GM12878 (cell line): ENCODE measurements around the gene CFAP126. TPM values are rescaled to one million over a fixed set of nuclear protein-coding genes. Genes with fewer than 3 reads are reported as not detected.
A peak's percentile ranks its signal among the peaks of the same experiment; 100 is the strongest.

ENCODE experiments used
- E2F8 ChIP-seq: fragments of 450-650 bp; IDR thresholded peaks from 2 replicates; pipeline ENCODE4 v1.6.1; 2018; ENCODE audit warnings: mild to moderate bottlenecking, low read depth, moderate library complexity; ENCODE audit not compliant: partially characterized antibody
- LARP7 ChIP-seq: fragments of 450-650 bp; IDR thresholded peaks from 2 replicates; pipeline ENCODE4 v1.6.1; 2017; ENCODE audit warnings: mild to moderate bottlenecking
- MXI1 ChIP-seq: fragments of 150-350 bp; IDR thresholded peaks from 2 replicates; pipeline ENCODE4 v1.6.1; 2011; ENCODE audit warnings: low read depth, mild to moderate bottlenecking, inconsistent platforms, low read length, improper control_type of control experiment
- NR2C2 ChIP-seq: IDR thresholded peaks from 2 replicates; pipeline ENCODE4 v1.6.1; 2011; ENCODE audit warnings: borderline replicate concordance, low read depth; ENCODE audit not compliant: control insufficient read depth, insufficient read length
- PBX3 ChIP-seq: IDR thresholded peaks from 2 replicates; pipeline ENCODE4 v1.6.1; 2011; ENCODE audit warnings: mild to moderate bottlenecking, low read depth, low read length, moderate library complexity; ENCODE audit not compliant: insufficient replicate concordance
- RB1 ChIP-seq: fragments of 450-650 bp; formaldehyde crosslinking; IDR thresholded peaks from 2 replicates; pipeline ENCODE4 v1.6.1; 2017; ENCODE audit warnings: mild to moderate bottlenecking, borderline replicate concordance
- RELB ChIP-seq: fragments of 450-650 bp; IDR thresholded peaks from 2 replicates; pipeline ENCODE4 v1.6.1; 2017; ENCODE audit warnings: low read depth, mild to moderate bottlenecking, moderate library complexity
- SKIL ChIP-seq: fragments of 450-650 bp; IDR thresholded peaks from 2 replicates; pipeline ENCODE4 v1.6.1; 2017; ENCODE audit warnings: mild to moderate bottlenecking, low read depth, inconsistent platforms; ENCODE audit not compliant: poor library complexity, severe bottlenecking
- STAT1 ChIP-seq: fragments of 450-650 bp; conservative IDR thresholded peaks from 2 replicates; pipeline ENCODE4 v1.6.1; 2014; ENCODE audit warnings: antibody characterized with exemption, mild to moderate bottlenecking
- TCF3 ChIP-seq: IDR thresholded peaks from 2 replicates; pipeline ENCODE4 v1.6.1; 2012; ENCODE audit warnings: low read depth, mild to moderate bottlenecking, low read length, borderline replicate concordance; ENCODE audit not compliant: insufficient read depth
- polyA plus RNA-seq, 11 experiments: library from polyadenylated mRNA; depleted of rRNA in 4 of 11; unstranded in 6 of 11; stranded (reverse) in 5 of 11; fragments of >200 nt; fragmentation: Nextera tagmentation in 4 of 11; fragmentation: Illumina TruSeq in 1 of 11; extraction: Ambion mirVana in 4 of 11; extraction: Trizol in 1 of 11; gene quantifications; 1 replicate in 1 of 11; 2 replicates in 10 of 11; pipeline versions ENCODE4 v1.2.1 to v1.2.3, GENCODE V29; 2011 to 2016; ENCODE audit warnings: inconsistent platforms in 2 of 11, missing spikeins in 2 of 11, low read depth in 1 of 11
- total RNA-seq, 4 experiments: library from RNA; depleted of rRNA in 3 of 4; stranded (reverse); fragments of >200 nt in 3 of 4; fragmentation: Illumina TruSeq in 1 of 4; extraction: Trizol in 1 of 4; gene quantifications; 2 replicates each; pipeline versions ENCODE4 v1.2.1 to v1.2.3, GENCODE V29; 2013 to 2021
- TF ChIP-seq, protein P1 (sequence below): fragments of 450-650 bp; formaldehyde crosslinking; IDR thresholded peaks from 2 replicates; pipeline ENCODE4 v1.4.0; 2020; ENCODE audit warnings: mild to moderate bottlenecking, moderate library complexity
- TF ChIP-seq, protein P2 (sequence below): fragments of 450-650 bp; conservative IDR thresholded peaks from 2 replicates; pipeline ENCODE4 v1.6.1; 2017; ENCODE audit warnings: mild to moderate bottlenecking, moderate library complexity

CFAP126 gene
- total and polyA plus RNA-seq, 10 of the 15 experiments (the other 5 are each of a cell fraction or from before 2014, with no cell fraction given) = not detected

GRCh38 chr1:161389691-161390558 is 22.2 kb upstream of the CFAP126 start (continued):
- TF ChIP-seq, protein P1, sequence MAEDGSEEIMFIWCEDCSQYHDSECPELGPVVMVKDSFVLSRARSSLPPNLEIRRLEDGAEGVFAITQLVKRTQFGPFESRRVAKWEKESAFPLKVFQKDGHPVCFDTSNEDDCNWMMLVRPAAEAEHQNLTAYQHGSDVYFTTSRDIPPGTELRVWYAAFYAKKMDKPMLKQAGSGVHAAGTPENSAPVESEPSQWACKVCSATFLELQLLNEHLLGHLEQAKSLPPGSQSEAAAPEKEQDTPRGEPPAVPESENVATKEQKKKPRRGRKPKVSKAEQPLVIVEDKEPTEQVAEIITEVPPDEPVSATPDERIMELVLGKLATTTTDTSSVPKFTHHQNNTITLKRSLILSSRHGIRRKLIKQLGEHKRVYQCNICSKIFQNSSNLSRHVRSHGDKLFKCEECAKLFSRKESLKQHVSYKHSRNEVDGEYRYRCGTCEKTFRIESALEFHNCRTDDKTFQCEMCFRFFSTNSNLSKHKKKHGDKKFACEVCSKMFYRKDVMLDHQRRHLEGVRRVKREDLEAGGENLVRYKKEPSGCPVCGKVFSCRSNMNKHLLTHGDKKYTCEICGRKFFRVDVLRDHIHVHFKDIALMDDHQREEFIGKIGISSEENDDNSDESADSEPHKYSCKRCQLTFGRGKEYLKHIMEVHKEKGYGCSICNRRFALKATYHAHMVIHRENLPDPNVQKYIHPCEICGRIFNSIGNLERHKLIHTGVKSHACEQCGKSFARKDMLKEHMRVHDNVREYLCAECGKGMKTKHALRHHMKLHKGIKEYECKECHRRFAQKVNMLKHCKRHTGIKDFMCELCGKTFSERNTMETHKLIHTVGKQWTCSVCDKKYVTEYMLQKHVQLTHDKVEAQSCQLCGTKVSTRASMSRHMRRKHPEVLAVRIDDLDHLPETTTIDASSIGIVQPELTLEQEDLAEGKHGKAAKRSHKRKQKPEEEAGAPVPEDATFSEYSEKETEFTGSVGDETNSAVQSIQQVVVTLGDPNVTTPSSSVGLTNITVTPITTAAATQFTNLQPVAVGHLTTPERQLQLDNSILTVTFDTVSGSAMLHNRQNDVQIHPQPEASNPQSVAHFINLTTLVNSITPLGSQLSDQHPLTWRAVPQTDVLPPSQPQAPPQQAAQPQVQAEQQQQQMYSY (CRISPR knock-in tag) = no peak
- TF ChIP-seq NR2C2 = no peak
- TF ChIP-seq SKIL = no peak
- TF ChIP-seq, protein P2, sequence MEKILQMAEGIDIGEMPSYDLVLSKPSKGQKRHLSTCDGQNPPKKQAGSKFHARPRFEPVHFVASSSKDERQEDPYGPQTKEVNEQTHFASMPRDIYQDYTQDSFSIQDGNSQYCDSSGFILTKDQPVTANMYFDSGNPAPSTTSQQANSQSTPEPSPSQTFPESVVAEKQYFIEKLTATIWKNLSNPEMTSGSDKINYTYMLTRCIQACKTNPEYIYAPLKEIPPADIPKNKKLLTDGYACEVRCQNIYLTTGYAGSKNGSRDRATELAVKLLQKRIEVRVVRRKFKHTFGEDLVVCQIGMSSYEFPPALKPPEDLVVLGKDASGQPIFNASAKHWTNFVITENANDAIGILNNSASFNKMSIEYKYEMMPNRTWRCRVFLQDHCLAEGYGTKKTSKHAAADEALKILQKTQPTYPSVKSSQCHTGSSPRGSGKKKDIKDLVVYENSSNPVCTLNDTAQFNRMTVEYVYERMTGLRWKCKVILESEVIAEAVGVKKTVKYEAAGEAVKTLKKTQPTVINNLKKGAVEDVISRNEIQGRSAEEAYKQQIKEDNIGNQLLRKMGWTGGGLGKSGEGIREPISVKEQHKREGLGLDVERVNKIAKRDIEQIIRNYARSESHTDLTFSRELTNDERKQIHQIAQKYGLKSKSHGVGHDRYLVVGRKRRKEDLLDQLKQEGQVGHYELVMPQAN = 0 out of 2 replicates have a peak, but pooled peaks have one; percentile 61
- no peak for TF ChIP-seq MXI1
- peak; percentile 55; the same call in 1 of the 2 replicates for TF ChIP-seq RELB
- no peak for TF ChIP-seq TCF3
- no peak for TF ChIP-seq STAT1
- TF ChIP-seq PBX3 = peak; percentile 80
- peak; percentile 50; the same call in 1 of the 2 replicates for TF ChIP-seq RB1
- TF ChIP-seq E2F8 = no peak
- no peak; the same call in 1 of the 2 replicates for TF ChIP-seq LARP7
